Astrocyte of the spinal cord (primary cell): ENCODE measurements around the gene RYR3.

Experiments used
- DNase-seq: peaks from one replicate; pipeline ENCODE4 v3.0.0; 2011; ENCODE audit warnings: low read depth, low spot score
- H3K4me3 ChIP-seq: 2 replicates; pipeline ENCODE4 v1.5.1; 2011; ENCODE audit warnings: low read depth, mild to moderate bottlenecking, low read length, moderate library complexity
- in situ Hi-C: cut with HindIII; loops from 2 replicates; pipeline ENCODE4 v1.10.0; 2017; ENCODE audit warnings: low sequenced_read_pairs
- TF ChIP-seq, protein P1 (sequence below): IDR thresholded peaks from 2 replicates; pipeline ENCODE4 v1.5.1; 2012; ENCODE audit warnings: low read depth, mild to moderate bottlenecking, low read length, inconsistent platforms

The RYR3 gene

DNA sequence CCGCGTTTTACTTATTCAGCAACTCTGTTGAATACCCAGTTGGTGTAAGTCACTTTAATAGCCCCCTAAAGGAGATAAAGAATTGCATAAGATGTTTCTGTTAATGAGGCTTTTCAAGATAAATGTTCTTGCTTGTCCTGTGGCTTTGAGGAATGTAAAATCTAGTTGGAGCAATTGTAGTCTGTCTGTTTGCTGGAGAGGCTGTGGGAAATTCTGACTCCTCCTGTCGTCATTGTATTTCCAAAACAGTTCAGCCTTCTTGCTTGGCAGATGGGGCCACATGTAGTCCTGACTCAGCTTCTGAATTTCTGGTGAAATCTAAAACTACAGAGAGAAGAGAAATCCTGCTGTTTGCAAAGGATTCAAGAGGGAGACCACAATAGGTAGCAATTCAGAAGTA is 114.4 kb downstream of the RYR3 start:
- H3K4me3 ChIP-seq = no peak overlapping the region
- no peak for DNase-seq
- in situ Hi-C loops = no loop called here
- TF ChIP-seq, protein P1, sequence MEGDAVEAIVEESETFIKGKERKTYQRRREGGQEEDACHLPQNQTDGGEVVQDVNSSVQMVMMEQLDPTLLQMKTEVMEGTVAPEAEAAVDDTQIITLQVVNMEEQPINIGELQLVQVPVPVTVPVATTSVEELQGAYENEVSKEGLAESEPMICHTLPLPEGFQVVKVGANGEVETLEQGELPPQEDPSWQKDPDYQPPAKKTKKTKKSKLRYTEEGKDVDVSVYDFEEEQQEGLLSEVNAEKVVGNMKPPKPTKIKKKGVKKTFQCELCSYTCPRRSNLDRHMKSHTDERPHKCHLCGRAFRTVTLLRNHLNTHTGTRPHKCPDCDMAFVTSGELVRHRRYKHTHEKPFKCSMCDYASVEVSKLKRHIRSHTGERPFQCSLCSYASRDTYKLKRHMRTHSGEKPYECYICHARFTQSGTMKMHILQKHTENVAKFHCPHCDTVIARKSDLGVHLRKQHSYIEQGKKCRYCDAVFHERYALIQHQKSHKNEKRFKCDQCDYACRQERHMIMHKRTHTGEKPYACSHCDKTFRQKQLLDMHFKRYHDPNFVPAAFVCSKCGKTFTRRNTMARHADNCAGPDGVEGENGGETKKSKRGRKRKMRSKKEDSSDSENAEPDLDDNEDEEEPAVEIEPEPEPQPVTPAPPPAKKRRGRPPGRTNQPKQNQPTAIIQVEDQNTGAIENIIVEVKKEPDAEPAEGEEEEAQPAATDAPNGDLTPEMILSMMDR = no peak

DNA sequence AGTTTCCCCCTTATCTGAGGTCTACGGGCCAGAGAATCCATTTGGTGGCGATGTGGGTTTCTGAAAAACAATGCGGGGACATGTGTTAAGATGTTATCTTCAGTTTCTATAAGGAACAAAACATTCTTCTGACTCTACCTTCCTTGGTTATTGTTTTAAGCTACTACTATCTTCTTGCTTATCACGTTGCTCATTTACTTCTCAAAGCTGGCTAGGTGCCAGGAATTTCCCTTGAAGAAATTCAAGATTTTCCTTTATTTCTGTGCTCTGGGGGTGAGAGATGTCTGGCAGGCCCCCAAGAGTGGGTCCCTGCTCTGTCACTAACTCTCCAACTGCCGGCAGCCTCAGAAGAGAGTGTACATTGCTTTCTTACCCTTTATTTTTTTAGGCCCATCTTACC is 119.8 kb downstream of the RYR3 start:
- TF ChIP-seq, protein P1 = no peak
- in situ Hi-C loops = no loop called here
- no peak overlapping the region for H3K4me3 ChIP-seq
- no peak for DNase-seq

DNA sequence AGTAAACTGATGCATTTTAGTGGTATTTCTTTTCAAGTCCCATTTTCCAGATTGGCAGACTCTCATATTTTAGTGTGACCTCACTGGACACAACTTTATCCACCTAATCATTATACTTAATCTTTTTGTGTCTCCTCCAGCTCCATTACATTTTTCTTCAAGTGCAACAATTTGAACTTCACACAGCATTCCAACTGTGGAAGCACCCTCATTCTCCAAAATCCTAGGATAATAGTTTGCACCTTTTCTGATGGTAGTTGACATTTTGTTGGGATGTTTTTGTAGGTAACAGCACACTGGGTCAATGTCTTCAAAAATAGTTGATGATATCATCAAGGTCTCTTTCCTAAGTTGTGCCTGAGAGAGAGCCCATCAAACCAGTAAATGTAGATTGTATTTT is 123.1 kb downstream of the RYR3 start:
- DNase-seq = no peak
- in situ Hi-C loops = no loop called here

DNA sequence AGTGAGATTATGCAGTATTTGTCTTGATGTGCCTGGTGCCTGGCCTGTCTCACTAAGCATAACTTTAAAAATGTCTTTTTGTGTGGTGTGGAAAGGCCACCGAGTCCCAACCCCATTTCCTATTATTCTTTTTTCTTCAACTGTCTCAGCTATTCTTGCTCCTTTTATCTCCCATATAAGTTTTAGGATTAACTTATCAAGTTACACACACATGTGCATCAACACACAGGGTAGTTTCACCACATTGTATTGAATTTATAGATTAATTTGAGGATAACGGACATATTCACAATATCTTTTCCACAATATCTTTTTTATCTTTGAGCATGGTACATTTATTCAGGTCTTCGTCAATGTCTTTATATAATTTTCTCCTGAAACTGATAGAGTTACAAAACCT is 127.6 kb downstream of the RYR3 start:
- TF ChIP-seq, protein P1 = no peak
- no peak for DNase-seq
- no peak overlapping the region for H3K4me3 ChIP-seq
- in situ Hi-C loops = no loop called here

More for the DNA sequence above, 123.1 kb downstream of the RYR3 start:
- TF ChIP-seq, protein P1 = no peak
- no peak overlapping the region for H3K4me3 ChIP-seq

DNA sequence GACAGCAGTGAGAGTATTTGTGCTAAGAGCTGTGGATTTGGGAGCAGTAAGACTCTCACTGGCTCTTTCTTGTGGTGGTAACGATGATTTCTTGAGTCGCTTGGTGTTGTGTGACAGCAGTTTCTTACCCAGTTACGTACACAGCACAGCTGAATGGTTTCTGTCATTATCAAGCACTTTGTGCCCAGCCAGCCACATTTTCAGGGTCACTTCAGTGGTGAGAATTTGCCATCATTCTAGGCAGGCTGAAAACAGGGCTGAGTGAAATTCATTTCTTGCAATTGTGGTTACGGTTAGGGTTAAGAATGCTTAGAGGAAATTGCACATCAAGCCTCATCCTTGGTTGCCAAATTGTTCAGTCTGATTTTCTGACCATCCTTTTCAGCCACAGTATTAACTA is 130.1 kb downstream of the RYR3 start:
- TF ChIP-seq, protein P1 = no peak

DNA sequence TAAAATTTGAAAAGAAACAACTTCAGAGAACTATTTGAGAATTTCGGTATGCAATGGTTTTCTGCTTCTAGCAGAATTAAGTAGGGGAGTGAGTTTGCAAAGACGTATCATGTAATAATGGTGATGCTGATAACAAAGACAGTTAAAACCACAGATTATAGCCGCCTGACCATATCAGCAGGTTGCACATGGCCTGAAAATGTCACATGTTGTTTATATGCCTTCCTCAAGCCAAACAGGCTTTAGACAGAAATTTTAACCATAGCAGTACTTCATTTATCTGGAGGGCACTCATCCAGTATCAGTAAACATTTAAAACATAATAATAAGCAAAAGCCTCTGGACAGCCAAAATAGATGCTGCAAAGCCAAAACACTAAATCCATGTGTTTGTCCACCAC is 131.7 kb downstream of the RYR3 start:
- in situ Hi-C loops = no loop called here
- H3K4me3 ChIP-seq = no peak overlapping the region
- TF ChIP-seq, protein P1 = no peak
- no peak for DNase-seq

More for the DNA sequence above, 130.1 kb downstream of the RYR3 start:
- in situ Hi-C loops = no loop called here
- no peak for DNase-seq
- H3K4me3 ChIP-seq = no peak overlapping the region

DNA sequence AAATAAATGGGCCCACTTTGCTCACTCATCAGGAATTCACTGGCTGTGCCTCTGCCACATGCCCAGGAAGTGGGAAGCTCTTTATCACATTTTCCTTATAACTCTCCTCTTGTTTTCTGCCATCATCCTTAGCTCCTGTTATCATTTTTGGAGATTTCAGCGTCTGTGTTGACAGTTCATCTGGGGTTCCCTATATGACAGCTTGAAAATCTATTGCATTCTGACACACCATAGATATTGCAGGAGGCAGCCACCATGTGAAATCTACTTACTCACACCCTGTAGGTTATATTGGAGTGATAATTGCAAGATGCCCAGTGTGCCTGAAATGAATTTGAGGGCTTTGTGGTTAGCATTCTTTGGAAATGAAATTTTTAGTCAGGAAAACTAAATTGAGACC is 132.9 kb downstream of the RYR3 start:
- DNase-seq = no peak
- TF ChIP-seq, protein P1 = no peak
- in situ Hi-C loops = no loop called here
- no peak overlapping the region for H3K4me3 ChIP-seq
